HUES48 (cell line): ENCODE results near the gene NPAS2.

Experiments
- H3K27ac ChIP-seq: one replicate; pipeline ENCODE4 v1.7.0; 2013; ENCODE audit warnings: low read depth, low read length, inconsistent platforms
- H3K27me3 ChIP-seq: 2 replicates; pipeline ENCODE4 v1.6.1; 2013; ENCODE audit warnings: mild to moderate bottlenecking, low read length; ENCODE audit not compliant: control insufficient read depth, insufficient read depth
- H3K36me3 ChIP-seq: 2 replicates; pipeline ENCODE4 v1.6.1; 2013; ENCODE audit warnings: low read length; ENCODE audit not compliant: control insufficient read depth, insufficient read depth
- H3K4me1 ChIP-seq: 2 replicates; pipeline ENCODE4 v1.6.1; 2013; ENCODE audit warnings: mild to moderate bottlenecking, low read length; ENCODE audit not compliant: control insufficient read depth, insufficient read depth
- H3K4me3 ChIP-seq: 2 replicates; pipeline ENCODE4 v1.5.1; 2013; ENCODE audit warnings: mild to moderate bottlenecking, low read depth, low read length
- H3K9ac ChIP-seq: 2 replicates; pipeline ENCODE4 v1.6.1; 2013; ENCODE audit warnings: mild to moderate bottlenecking, low read depth, low read length, moderate library complexity
- H3K9me3 ChIP-seq: 2 replicates; pipeline ENCODE4 v1.6.1; 2013; ENCODE audit warnings: low read length; ENCODE audit not compliant: control insufficient read depth, insufficient read depth

The NPAS2 gene

GRCh38 chr2:101045330-101045729 lies 225.4 kb downstream of the NPAS2 start:
- H3K27me3 ChIP-seq: no peaks in the 10 kb centered on the region
- H3K27ac ChIP-seq: no peak overlapping the region
- no peak overlapping the region for H3K4me3 ChIP-seq
- no peaks in the 10 kb centered on the region for H3K9me3 ChIP-seq
- H3K36me3 ChIP-seq: peaks cover 13% of the 10 kb centered on the region
- H3K9ac ChIP-seq: no peak overlapping the region
- peaks cover 4% of the 10 kb centered on the region; the same call in 1 of the 2 replicates for H3K4me1 ChIP-seq
